GM12872 (cell line): ENCODE results near the gene PLVAP.

Source experiments
- CTCF ChIP-seq: IDR thresholded peaks from 3 replicates; pipeline ENCODE4 v1.5.1; 2011; ENCODE audit warnings: low read depth, mild to moderate bottlenecking, low read length, moderate library complexity; ENCODE audit not compliant: insufficient read depth

The PLVAP gene

DNA sequence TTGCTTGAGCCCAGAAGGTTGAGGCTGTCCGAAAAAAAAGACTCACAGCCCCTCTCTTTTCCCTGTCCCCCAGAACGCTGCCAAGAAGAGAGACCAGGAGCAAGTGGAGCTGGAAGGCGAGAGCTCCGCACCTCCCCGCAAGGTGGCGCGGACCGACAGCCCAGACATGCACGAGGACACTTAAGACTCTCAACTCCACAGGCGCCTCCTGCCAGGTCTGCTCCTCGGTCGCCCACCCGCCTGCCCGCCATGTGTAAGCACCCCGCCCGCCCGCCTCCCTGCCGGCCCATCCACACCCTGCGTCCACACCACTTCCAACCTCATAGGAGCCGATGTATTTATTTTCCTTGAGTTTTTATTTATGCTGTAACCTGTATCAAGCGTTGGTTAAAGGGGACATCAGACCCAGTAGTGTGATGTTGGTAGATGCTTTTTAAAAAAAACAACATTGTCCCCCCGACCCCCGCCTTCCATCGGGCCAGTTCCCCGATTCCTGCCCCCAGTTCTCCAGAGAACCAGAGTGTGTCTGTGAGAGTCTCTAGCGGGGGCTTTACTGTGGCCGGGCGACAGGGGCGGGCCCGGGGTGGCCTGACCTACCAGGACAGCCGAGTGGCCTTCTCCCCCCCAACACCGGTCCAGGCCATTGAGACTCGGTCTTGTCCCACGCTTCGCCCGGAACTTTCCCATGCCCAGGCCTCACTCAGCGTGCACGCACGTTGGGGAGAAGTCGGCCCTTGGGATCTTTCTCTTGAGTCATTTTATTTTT is 57.5 kb downstream of the PLVAP start:
- TF ChIP-seq CTCF: no peak

GRCh38 chr19:17318966-17319365 is 58.2 kb downstream of the PLVAP start:
- TF ChIP-seq CTCF: no peak

DNA sequence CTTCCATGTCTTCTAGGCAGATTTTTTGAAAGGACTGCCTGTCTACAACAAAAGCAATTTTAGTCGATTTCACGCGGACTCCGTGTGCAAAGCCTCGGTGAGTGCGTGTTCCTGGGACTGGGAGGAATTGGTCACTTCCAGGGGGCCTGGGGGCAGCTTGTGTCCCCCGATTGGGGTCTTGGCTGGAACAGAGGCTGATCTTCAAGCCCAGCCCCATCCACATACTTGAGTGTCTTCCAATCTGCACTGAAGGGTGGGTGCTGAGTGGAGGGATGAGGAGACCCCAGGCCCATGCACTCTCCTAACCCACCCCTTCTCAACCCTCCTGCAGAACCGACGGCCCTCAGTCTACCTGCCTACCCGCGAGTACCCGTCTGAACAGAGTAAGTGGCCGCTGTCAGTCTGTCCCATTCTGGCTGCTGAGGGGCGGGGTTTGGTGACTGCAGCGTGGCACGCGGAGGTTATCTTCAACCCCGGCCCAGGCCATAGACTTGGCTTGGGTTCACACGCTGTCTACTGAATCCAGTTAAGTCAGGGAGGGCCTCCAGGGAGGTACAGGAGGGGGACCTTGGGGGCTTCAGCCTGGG is 63.0 kb downstream of the PLVAP start:
- no peak for TF ChIP-seq CTCF

- no peak for TF ChIP-seq CTCF
Measured at GRCh38 chr19:17312189-17313113, 64.7 kb downstream of the PLVAP start.

GRCh38 chr19:17311455-17312188 is 65.5 kb downstream of the PLVAP start:
- TF ChIP-seq CTCF: no peak

- no peak for TF ChIP-seq CTCF
Measured at GRCh38 chr19:17309965-17310461, 67.1 kb downstream of the PLVAP start.
